Mesendoderm (in vitro differentiated cells): ENCODE data around the gene CETN2.

Source experiments
- DNase-seq: peaks from one replicate; pipeline ENCODE4 v3.0.0; 2013
- H2AK5ac ChIP-seq: 2 replicates; pipeline ENCODE4 v1.6.1; 2013; ENCODE audit warnings: low read length, inconsistent platforms
- H2BK120ac ChIP-seq: 2 replicates; pipeline ENCODE4 v1.6.1; 2013; ENCODE audit warnings: low read depth, mild to moderate bottlenecking, low read length, moderate library complexity, mixed read lengths
- H2BK15ac ChIP-seq: replicated peaks from 2 replicates; pipeline ENCODE4 v1.6.1; 2013; ENCODE audit warnings: low read depth, mild to moderate bottlenecking, moderate library complexity
- H2BK5ac ChIP-seq: 2 replicates; pipeline ENCODE4 v1.6.1; 2013; ENCODE audit warnings: low read length, inconsistent platforms
- H3K18ac ChIP-seq: 2 replicates; pipeline ENCODE4 v1.6.1; 2013; ENCODE audit warnings: mild to moderate bottlenecking, low read length, mixed read lengths
- H3K23ac ChIP-seq: one replicate; pipeline ENCODE4 v1.6.1; 2013; ENCODE audit warnings: low read length
- H3K27ac ChIP-seq: 2 replicates; pipeline ENCODE4 v1.5.1; 2013; ENCODE audit warnings: low read depth, mild to moderate bottlenecking, inconsistent platforms, low read length, moderate library complexity
- H3K27me3 ChIP-seq: 2 replicates; pipeline ENCODE4 v1.6.1; 2013; ENCODE audit warnings: low read length, control low read depth, mild to moderate bottlenecking, inconsistent platforms; ENCODE audit not compliant: insufficient read depth, poor library complexity
- H3K36me3 ChIP-seq: 2 replicates; pipeline ENCODE4 v1.6.1; 2013; ENCODE audit warnings: low read length, inconsistent platforms; ENCODE audit not compliant: control insufficient read depth, insufficient read depth
- H3K4ac ChIP-seq: one replicate; pipeline ENCODE4 v1.6.1; 2013; ENCODE audit warnings: low read depth, mild to moderate bottlenecking, low read length, moderate library complexity
- H3K4me1 ChIP-seq: 2 replicates; pipeline ENCODE4 v1.6.1; 2013; ENCODE audit warnings: low read depth, low read length, inconsistent platforms; ENCODE audit not compliant: control insufficient read depth
- H3K4me2 ChIP-seq: 2 replicates; pipeline ENCODE4 v1.6.1; 2013; ENCODE audit warnings: low read length
- H3K4me3 ChIP-seq: 2 replicates; pipeline ENCODE4 v1.5.1; 2013; ENCODE audit warnings: mild to moderate bottlenecking, low read length
- H3K56ac ChIP-seq: one replicate; pipeline ENCODE4 v1.6.1; 2013; ENCODE audit warnings: low read length
- H3K79me1 ChIP-seq: 2 replicates; pipeline ENCODE4 v1.6.1; 2013; ENCODE audit warnings: low read length, inconsistent platforms
- H3K79me2 ChIP-seq: 2 replicates; pipeline ENCODE4 v1.6.1; 2013; ENCODE audit warnings: mild to moderate bottlenecking, low read length; ENCODE audit not compliant: control insufficient read depth, insufficient read depth
- H3K9ac ChIP-seq: 2 replicates; pipeline ENCODE4 v1.6.1; 2013; ENCODE audit warnings: low read length, inconsistent platforms
- H4K5ac ChIP-seq: one replicate; pipeline ENCODE4 v1.6.1; 2013; ENCODE audit warnings: low read length
- H4K8ac ChIP-seq: one replicate; pipeline ENCODE4 v1.6.1; 2013; ENCODE audit warnings: low read depth, mild to moderate bottlenecking, control low read depth, low read length, moderate library complexity
- WGBS: extraction: QIAGEN DNeasy Blood & Tissue Kit; methylation state at CpG from one replicate; pipeline ENCODE4 v1.1.7; 2013; ENCODE audit warnings: low lambda C conversion rate, missing lambda C conversion rate; ENCODE audit not compliant: insufficient coverage; ENCODE audit errors: extremely low coverage; 5-methylcytosine and 5-hydroxymethylcytosine counted together

The CETN2 gene

DNA sequence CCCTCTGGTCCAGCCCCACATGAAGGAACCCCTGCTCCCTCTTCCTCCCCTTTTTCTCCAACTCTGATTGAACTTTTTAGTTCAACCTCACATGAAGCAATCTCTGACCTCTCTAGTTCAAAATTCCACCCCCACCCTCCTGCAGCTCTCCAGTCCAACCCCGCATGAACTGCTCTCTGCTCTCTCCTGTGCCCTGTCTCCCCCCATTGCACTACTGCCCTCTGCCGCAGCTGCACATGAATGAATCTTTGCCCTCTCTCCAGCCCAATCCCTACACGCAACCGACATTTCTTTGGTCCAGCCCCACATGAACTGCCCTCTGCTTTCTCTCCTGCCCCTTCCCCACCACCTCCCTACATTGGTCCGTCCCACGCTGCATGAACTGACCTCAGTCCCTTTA lies 6.9 kb downstream of the CETN2 start:
- no peaks in the 10 kb centered on the region for H3K4me1 ChIP-seq
- H2BK15ac ChIP-seq, result no peak overlapping the region
- H3K79me1 ChIP-seq, result no peaks in the 10 kb centered on the region
- no peak overlapping the region for H4K8ac ChIP-seq
- WGBS, result no CpG with 5 or more reads among the region's 6 CpGs
- H3K27ac ChIP-seq, result no peak overlapping the region
- no peaks in the 10 kb centered on the region for H3K36me3 ChIP-seq
- no peak overlapping the region for H2AK5ac ChIP-seq
- no peak overlapping the region for H3K4ac ChIP-seq
- H3K4me2 ChIP-seq, result no peak overlapping the region
- H2BK120ac ChIP-seq, result no peak overlapping the region
- H2BK5ac ChIP-seq, result no peak overlapping the region
- H4K5ac ChIP-seq, result no peak overlapping the region
- H3K27me3 ChIP-seq, result no peaks in the 10 kb centered on the region
- H3K18ac ChIP-seq, result no peak overlapping the region
- no peaks in the 10 kb centered on the region for H3K79me2 ChIP-seq
- H3K23ac ChIP-seq, result no peak overlapping the region
- no peak overlapping the region for H3K56ac ChIP-seq
- H3K4me3 ChIP-seq, result no peak overlapping the region
- DNase-seq, result no peak
- no peak overlapping the region for H3K9ac ChIP-seq

DNA sequence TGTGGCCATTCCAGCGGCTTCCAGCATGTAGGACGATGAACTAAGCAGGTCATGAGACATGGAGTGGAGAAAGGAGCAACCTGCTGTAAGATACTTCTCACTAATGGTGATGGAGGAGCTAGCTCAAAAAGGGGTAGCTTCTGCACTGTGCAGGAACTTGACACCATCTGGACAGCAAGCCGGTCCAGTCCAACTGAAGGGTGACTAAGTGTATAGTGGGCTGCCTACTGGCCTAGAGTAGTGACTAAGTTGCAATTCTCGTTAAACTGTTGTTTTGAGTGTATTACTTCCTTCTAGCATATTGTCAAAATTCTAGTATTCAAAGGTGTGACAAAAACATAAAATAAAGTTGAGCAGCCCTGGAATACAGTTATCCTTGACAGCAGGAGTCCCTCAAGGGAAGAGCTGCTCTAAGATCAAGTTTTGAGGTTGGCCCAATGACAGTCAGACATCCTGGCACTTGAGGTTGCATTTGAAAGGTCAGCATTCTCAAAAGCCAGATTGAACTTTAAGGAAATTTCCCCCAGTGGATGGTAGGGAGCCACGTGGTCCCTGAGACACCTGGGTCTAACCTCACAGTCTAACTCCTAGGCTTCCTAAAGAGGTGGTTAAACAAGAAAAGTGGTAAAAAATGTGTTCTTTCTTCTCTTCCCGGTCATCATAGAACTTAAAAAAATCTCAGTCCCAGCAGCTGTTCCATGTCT lies 8.0 kb downstream of the CETN2 start:
- Histone ChIP-seq H3K4me3 (no peak overlapping the region), H2AK5ac (no peak overlapping the region), H2BK15ac (no peak overlapping the region), H3K56ac (no peak overlapping the region), H3K36me3 (no peaks in the 10 kb centered on the region), H2BK5ac (no peak overlapping the region), H4K8ac (no peak overlapping the region), H3K9ac (no peak overlapping the region), H3K27ac (no peak overlapping the region), H3K4ac (no peak overlapping the region), H3K18ac (no peak overlapping the region), H4K5ac (no peak overlapping the region), H3K23ac (no peak overlapping the region), H3K27me3 (no peaks in the 10 kb centered on the region), H3K79me1 (no peaks in the 10 kb centered on the region), H3K4me1 (no peaks in the 10 kb centered on the region), H3K79me2 (no peaks in the 10 kb centered on the region), H3K4me2 (no peak overlapping the region), H2BK120ac (no peak overlapping the region)
- DNase-seq, result no peak
- no CpG with 5 or more reads among the region's 6 CpGs for WGBS

DNA sequence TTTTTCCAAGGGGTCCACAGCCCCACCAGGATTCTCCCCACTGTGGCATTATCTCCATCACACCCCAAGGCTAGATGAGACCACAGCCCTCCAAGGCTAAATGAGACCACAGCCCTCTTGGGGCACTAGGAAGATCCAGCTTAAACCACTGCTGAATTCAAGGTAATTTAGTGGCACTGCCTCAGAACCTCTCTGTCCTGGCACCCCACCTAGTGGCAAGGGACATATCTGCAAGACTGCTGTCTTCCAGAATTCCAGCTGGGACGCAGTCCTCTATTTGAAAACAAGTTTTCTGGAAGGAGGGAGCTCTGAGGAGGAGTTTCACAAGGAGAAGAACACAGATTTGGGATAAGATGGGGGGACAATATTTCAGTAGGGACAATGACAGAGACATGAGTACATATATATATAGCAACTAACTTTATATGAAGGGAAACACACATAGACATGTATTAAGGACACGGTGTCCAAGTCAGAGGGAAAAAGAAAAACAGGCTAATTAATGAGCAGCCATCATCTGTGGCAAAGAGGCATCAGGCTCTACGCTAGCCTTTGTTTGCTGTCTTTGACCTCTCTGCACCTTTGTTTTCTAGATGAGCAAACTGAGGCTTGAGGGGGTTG lies 9.3 kb downstream of the CETN2 start:
- Histone ChIP-seq H3K4me1 (no peaks in the 10 kb centered on the region), H3K56ac (no peak overlapping the region), H2BK15ac (no peak overlapping the region), H3K23ac (no peak overlapping the region), H3K4me2 (no peak overlapping the region), H3K79me2 (no peaks in the 10 kb centered on the region), H4K5ac (no peak overlapping the region), H3K4ac (no peak overlapping the region), H3K18ac (no peak overlapping the region), H3K27me3 (no peaks in the 10 kb centered on the region), H3K36me3 (no peaks in the 10 kb centered on the region), H3K9ac (no peak overlapping the region), H4K8ac (no peak overlapping the region), H2BK120ac (no peak overlapping the region), H3K27ac (no peak overlapping the region), H2BK5ac (no peak overlapping the region), H3K4me3 (no peak overlapping the region), H3K79me1 (no peaks in the 10 kb centered on the region), H2AK5ac (no peak overlapping the region)
- no CpG with 5 or more reads among the region's 3 CpGs for WGBS
- peak; percentile 54 for DNase-seq

DNA sequence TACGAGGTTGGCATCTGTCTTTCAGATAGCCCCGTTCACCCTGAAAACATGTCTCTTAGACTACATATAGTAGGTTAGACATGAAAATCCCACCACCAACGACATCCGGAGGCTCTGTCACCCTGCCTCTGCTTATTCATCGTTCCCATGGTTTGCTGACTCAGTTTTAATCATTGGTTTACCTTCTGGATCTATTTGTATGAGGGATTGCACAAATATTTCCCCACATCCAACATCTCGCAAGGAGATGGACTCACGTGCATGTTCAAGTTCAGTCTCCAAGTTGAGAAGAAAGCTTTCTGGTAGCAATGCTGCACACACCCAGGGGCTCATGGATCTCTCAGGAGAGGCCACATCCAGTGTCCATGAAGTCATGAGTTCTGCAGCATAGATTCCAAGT lies 10.8 kb downstream of the CETN2 start:
- H3K79me1 ChIP-seq, result no peaks in the 10 kb centered on the region
- no peak overlapping the region for H3K9ac ChIP-seq
- H2AK5ac ChIP-seq, result no peak overlapping the region

DNA sequence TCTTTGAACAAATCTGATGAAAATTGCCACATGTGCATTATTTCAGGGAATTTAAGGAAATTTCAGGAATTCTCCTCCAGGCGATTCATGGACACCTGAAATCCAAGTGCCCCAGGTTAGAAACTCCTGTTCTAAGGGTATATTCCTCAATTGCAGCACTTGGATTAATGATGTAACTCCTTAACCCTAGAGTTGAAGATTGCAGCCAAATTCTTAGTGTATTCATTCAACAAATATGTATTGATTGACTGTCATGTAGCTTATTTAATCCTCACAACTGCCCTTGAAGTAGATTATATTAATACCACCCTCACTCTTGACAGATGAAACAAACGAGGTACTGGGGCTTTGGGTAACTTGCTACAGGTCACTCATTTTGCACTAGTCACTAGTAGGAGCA lies 11.3 kb downstream of the CETN2 start:
- Histone ChIP-seq H3K36me3 (no peaks in the 10 kb centered on the region), H4K8ac (no peak overlapping the region), H3K56ac (no peak overlapping the region), H3K4me1 (no peaks in the 10 kb centered on the region), H4K5ac (no peak overlapping the region), H3K18ac (no peak overlapping the region), H2BK5ac (no peak overlapping the region), H2BK120ac (no peak overlapping the region), H2BK15ac (no peak overlapping the region), H3K4me2 (no peak overlapping the region), H3K27ac (no peak overlapping the region), H3K9ac (no peak overlapping the region), H3K79me2 (no peaks in the 10 kb centered on the region), H3K4ac (no peak overlapping the region), H3K79me1 (no peaks in the 10 kb centered on the region), H3K4me3 (no peak overlapping the region), H3K23ac (no peak overlapping the region), H2AK5ac (no peak overlapping the region), H3K27me3 (no peaks in the 10 kb centered on the region)
- WGBS, result no CpG with 5 or more reads among the region's 2 CpGs
- no peak for DNase-seq

More for the DNA sequence above, 10.8 kb downstream of the CETN2 start:
- DNase-seq, result no peak
- Histone ChIP-seq H3K79me2 (no peaks in the 10 kb centered on the region), H3K4me3 (no peak overlapping the region), H2BK120ac (no peak overlapping the region), H3K56ac (no peak overlapping the region), H3K36me3 (no peaks in the 10 kb centered on the region), H4K5ac (no peak overlapping the region), H2BK5ac (no peak overlapping the region), H3K4ac (no peak overlapping the region), H3K27ac (no peak overlapping the region), H3K4me1 (no peaks in the 10 kb centered on the region), H2BK15ac (no peak overlapping the region), H3K4me2 (no peak overlapping the region), H3K23ac (no peak overlapping the region), H3K27me3 (no peaks in the 10 kb centered on the region), H4K8ac (no peak overlapping the region), H3K18ac (no peak overlapping the region)
- no CpG with 5 or more reads among the region's 7 CpGs for WGBS

DNA sequence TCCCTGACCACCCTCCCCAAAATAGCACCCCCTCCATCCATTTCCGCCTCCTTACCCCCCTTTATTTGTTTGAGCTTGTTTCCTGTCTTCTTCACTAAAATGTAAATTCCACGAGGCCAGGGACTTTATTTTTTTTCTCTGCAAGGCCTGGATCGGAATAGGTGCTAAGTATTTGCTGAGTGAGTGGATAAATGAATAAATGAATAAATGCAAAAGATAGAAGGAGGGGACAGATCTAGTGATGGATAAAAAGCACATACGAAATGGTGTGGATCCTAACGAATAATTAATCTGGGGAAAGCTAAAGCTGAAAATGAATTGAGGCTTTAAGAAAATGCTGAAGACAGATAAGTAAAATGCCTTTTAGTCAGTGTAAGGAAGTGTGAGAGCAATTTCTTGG lies 12.2 kb downstream of the CETN2 start:
- Histone ChIP-seq H4K8ac (no peak overlapping the region), H3K27me3 (no peaks in the 10 kb centered on the region), H3K56ac (no peak overlapping the region), H2BK5ac (no peak overlapping the region), H3K27ac (no peak overlapping the region), H2AK5ac (no peak overlapping the region), H3K4ac (no peak overlapping the region), H3K4me1 (no peaks in the 10 kb centered on the region), H3K79me1 (no peaks in the 10 kb centered on the region), H3K9ac (no peak overlapping the region), H3K4me2 (no peak overlapping the region), H4K5ac (no peak overlapping the region), H3K23ac (no peak overlapping the region), H3K18ac (no peak overlapping the region), H2BK120ac (no peak overlapping the region), H2BK15ac (no peak overlapping the region), H3K79me2 (no peaks in the 10 kb centered on the region), H3K36me3 (no peaks in the 10 kb centered on the region), H3K4me3 (no peak overlapping the region)
- DNase-seq, result no peak
- WGBS, result no CpG with 5 or more reads among the region's 5 CpGs
